K562 (cell line): ENCODE measurements around the gene TTC9C. TPM values are rescaled to one million over a fixed set of nuclear protein-coding genes. Genes with fewer than 3 reads are reported as not detected.

Experiments used
- CBX8 ChIP-seq: fragments of 200-600 bp; sonication (generic); IDR thresholded peaks from 2 replicates; pipeline ENCODE4 v1.6.1; 2012; ENCODE audit warnings: borderline replicate concordance, mixed run types, low read depth, mild to moderate bottlenecking, moderate library complexity, mixed read lengths, low read length, control low read depth, inconsistent platforms; ENCODE audit not compliant: poor library complexity, severe bottlenecking; ENCODE audit errors: extremely low read depth
- CREB3 ChIP-seq: fragments of 450-650 bp; conservative IDR thresholded peaks from 2 replicates; pipeline ENCODE4 v1.6.1; 2016; ENCODE audit warnings: missing genetic modification characterization, low read depth, mild to moderate bottlenecking, missing compliant biosample characterization, moderate library complexity
- CXXC5 ChIP-seq: fragments of 250-450 bp; sonication (Bioruptor Pico); IDR thresholded peaks from 2 replicates; pipeline ENCODE4 v1.8.0; 2022; ENCODE audit warnings: inconsistent platforms, mild to moderate bottlenecking, moderate library complexity
- DACH1 ChIP-seq: fragments of 450-650 bp; IDR thresholded peaks from 2 replicates; pipeline ENCODE4 v1.6.1; 2018; ENCODE audit not compliant: partially characterized antibody
- GTF2E2 ChIP-seq: fragments of 200-800 bp; sonication (Bioruptor generic); IDR thresholded peaks from 2 replicates; pipeline ENCODE4 v1.6.1; 2016; ENCODE audit warnings: missing genetic modification characterization, missing compliant biosample characterization
- MEF2A ChIP-seq: IDR thresholded peaks from 2 replicates; pipeline ENCODE4 v1.6.1; 2011; ENCODE audit warnings: low read depth, mild to moderate bottlenecking, low read length, moderate library complexity; ENCODE audit not compliant: control insufficient read depth
- NFATC3 ChIP-seq: fragments of 450-650 bp; IDR thresholded peaks from 2 replicates; pipeline ENCODE4 v1.6.1; 2017; ENCODE audit warnings: mild to moderate bottlenecking
- NFYB ChIP-seq: IDR thresholded peaks from 2 replicates; pipeline ENCODE4 v1.6.1; 2011; ENCODE audit warnings: mild to moderate bottlenecking, moderate library complexity; ENCODE audit not compliant: insufficient read length; ENCODE audit errors: extremely low read depth
- PHB ChIP-seq: fragments of 250-450 bp; sonication (Bioruptor Pico); IDR thresholded peaks from 2 replicates; pipeline ENCODE4 v1.5.0; 2021
- PML ChIP-seq: IDR thresholded peaks from 2 replicates; pipeline ENCODE4 v1.6.1; 2012; ENCODE audit warnings: low read length, inconsistent platforms
- POLR2H ChIP-seq: IDR thresholded peaks from 2 replicates; pipeline ENCODE4 v1.6.1; 2016; ENCODE audit warnings: missing genetic modification characterization, low read depth, mild to moderate bottlenecking, control low read depth, missing compliant biosample characterization, moderate library complexity
- PRPF4 ChIP-seq: fragments of 200-400 bp; formaldehyde crosslinking; IDR thresholded peaks from one replicate; pipeline ENCODE4 v1.6.1; 2017; ENCODE audit warnings: low read length, low read depth, mild to moderate bottlenecking; ENCODE audit not compliant: insufficient read depth, poor library complexity, severe bottlenecking
- RBBP5 ChIP-seq: fragments of 200-600 bp; sonication (generic); IDR thresholded peaks from 2 replicates; pipeline ENCODE4 v1.6.1; 2012; ENCODE audit warnings: borderline replicate concordance, mild to moderate bottlenecking, low read length, control low read depth, inconsistent platforms; ENCODE audit not compliant: insufficient read depth, poor library complexity, severe bottlenecking
- TCF7L2 ChIP-seq: fragments of 150-350 bp; IDR thresholded peaks from 2 replicates; pipeline ENCODE4 v1.6.1; 2016; ENCODE audit warnings: low read depth, mild to moderate bottlenecking, low read length, moderate library complexity
- TGIF2 ChIP-seq: sonication (generic); formaldehyde crosslinking; IDR thresholded peaks from 2 replicates; pipeline ENCODE4 v1.8.1; 2022; ENCODE audit warnings: mild to moderate bottlenecking, missing genetic modification reagents, moderate library complexity
- U2AF1 ChIP-seq: fragments of 200-400 bp; formaldehyde crosslinking; optimal IDR thresholded peaks from 2 replicates; pipeline ENCODE3; 2017; ENCODE audit warnings: mild to moderate bottlenecking, low read depth, low read length, moderate library complexity
- USF1 ChIP-seq: sonication (generic); formaldehyde crosslinking; IDR thresholded peaks from 2 replicates; pipeline ENCODE4 v1.9.0; 2022; ENCODE audit warnings: mild to moderate bottlenecking, missing genetic modification reagents
- XRCC4 ChIP-seq: IDR thresholded peaks from one replicate; pipeline ENCODE4 v1.6.1; 2011; ENCODE audit not compliant: insufficient read depth, insufficient read length; ENCODE audit errors: extremely low read depth
- ZBTB1 ChIP-seq: sonication (generic); formaldehyde crosslinking; IDR thresholded peaks from 2 replicates; pipeline ENCODE4 v1.8.1; 2023; ENCODE audit warnings: missing genetic modification reagents, low read depth, mild to moderate bottlenecking, borderline replicate concordance
- ZNF280A ChIP-seq: fragments of 450-650 bp; IDR thresholded peaks from 2 replicates; pipeline ENCODE4 v1.6.1; 2018; ENCODE audit warnings: mild to moderate bottlenecking, low read depth; ENCODE audit not compliant: partially characterized antibody
- ZNF3 ChIP-seq: fragments of 250-450 bp; sonication (Bioruptor Pico); IDR thresholded peaks from 2 replicates; pipeline ENCODE4 v1.5.0; 2021; ENCODE audit warnings: mild to moderate bottlenecking, moderate library complexity
- ZNF592 ChIP-seq: fragments of 450-650 bp; IDR thresholded peaks from 2 replicates; pipeline ENCODE4 v1.6.1; 2017; ENCODE audit warnings: antibody characterized with exemption, mild to moderate bottlenecking
- polyA plus RNA-seq, 8 experiments: library from polyadenylated mRNA; depleted of rRNA in 4 of 8; stranded (reverse) in 5 of 8; unstranded in 3 of 8; fragments of >200 nt; fragmentation: Nextera tagmentation in 2 of 8; fragmentation: Illumina TruSeq in 1 of 8; extraction: Ambion mirVana in 2 of 8; extraction: Trizol in 1 of 8; gene quantifications; 2 replicates each; pipeline versions ENCODE4 v1.2.1 to v1.2.3, GENCODE V29; 2011 to 2014; ENCODE audit warnings: inconsistent platforms in 1 of 8, missing spikeins in 1 of 8
- total RNA-seq, 7 experiments: library from RNA; depleted of rRNA in 6 of 7; stranded (reverse); fragments of >200 nt in 6 of 7; fragmentation: Illumina TruSeq in 2 of 7; extraction: Trizol in 2 of 7; gene quantifications; 2 replicates each; pipeline versions ENCODE4 v1.2.1 to v1.2.3, GENCODE V29; 2011 to 2021; ENCODE audit warnings: low replicate concordance in 1 of 7

Gene TTC9C
- total and polyA plus RNA-seq, 9 of the 15 experiments (the other 6 are each of a cell fraction or from before 2014, with no cell fraction given) = 32.8 to 59.0 (median 37.1) TPM

- no peak for TF ChIP-seq PRPF4
- TF ChIP-seq DACH1 = no peak
- TF ChIP-seq CXXC5 = no peak
- TF ChIP-seq RBBP5 = peak; percentile 95
- no peak for TF ChIP-seq POLR2H (tag)
- TF ChIP-seq PHB (CRISPR knock-in tag) = no peak
- no peak for TF ChIP-seq NFYB
- no peak for TF ChIP-seq U2AF1
- TF ChIP-seq NFATC3 = no peak
- TF ChIP-seq TGIF2 (CRISPR knock-in tag) = no peak
- no peak for TF ChIP-seq ZNF280A
- TF ChIP-seq ZBTB1 (CRISPR knock-in tag) = peak; percentile 83; the same call in 1 of the 2 replicates
- no peak for TF ChIP-seq USF1 (CRISPR knock-in tag)
- no peak for TF ChIP-seq CREB3 (tag)
- TF ChIP-seq TCF7L2 = no peak
- no peak for TF ChIP-seq ZNF592
- no peak for TF ChIP-seq ZNF3
- no peak for TF ChIP-seq GTF2E2 (tag)
- no peak for TF ChIP-seq PML
- no peak for TF ChIP-seq CBX8
- TF ChIP-seq MEF2A = no peak
- TF ChIP-seq XRCC4 = no peak
Measured at GRCh38 chr11:62726915-62727164, 1.4 kb upstream of the TTC9C start (continued).
